HepG2 (cell line): ENCODE measurements around the gene MED25. TPM values are rescaled to one million over a fixed set of nuclear protein-coding genes. Genes with fewer than 3 reads are reported as not detected.

Experiments used
- ARHGAP35 ChIP-seq: sonication (generic); formaldehyde crosslinking; IDR thresholded peaks from 2 replicates; pipeline ENCODE4 v1.9.0; 2022; ENCODE audit warnings: mild to moderate bottlenecking, inconsistent platforms, moderate library complexity, missing genetic modification reagents, borderline replicate concordance
- CERS6 ChIP-seq: sonication (generic); formaldehyde crosslinking; IDR thresholded peaks from 2 replicates; pipeline ENCODE4 v1.5.0; 2020; ENCODE audit warnings: missing genetic modification reagents
- CHD4 ChIP-seq: fragments of 200-600 bp; sonication (generic); IDR thresholded peaks from 2 replicates; pipeline ENCODE4 v1.7.0; 2017; ENCODE audit warnings: mild to moderate bottlenecking, low read length, borderline replicate concordance
- GPN1 ChIP-seq: sonication (generic); formaldehyde crosslinking; IDR thresholded peaks from 2 replicates; pipeline ENCODE4 v1.5.1; 2020; ENCODE audit warnings: missing genetic modification reagents, borderline replicate concordance
- HNF1B ChIP-seq: sonication (generic); formaldehyde crosslinking; IDR thresholded peaks from 2 replicates; pipeline ENCODE4 v1.5.1; 2020; ENCODE audit warnings: mild to moderate bottlenecking, moderate library complexity, missing genetic modification reagents
- HOXA9 ChIP-seq: sonication (generic); formaldehyde crosslinking; IDR thresholded peaks from 2 replicates; pipeline ENCODE4 v1.8.1; 2022; ENCODE audit warnings: missing genetic modification reagents, mild to moderate bottlenecking, moderate library complexity, borderline replicate concordance
- KDM3A ChIP-seq: IDR thresholded peaks from 2 replicates; pipeline ENCODE4 v1.6.1; 2018; ENCODE audit warnings: low read depth, missing compliant biosample characterization
- NFYB ChIP-seq: sonication (generic); formaldehyde crosslinking; IDR thresholded peaks from 2 replicates; pipeline ENCODE4 v1.4.0; 2020; ENCODE audit warnings: missing genetic modification reagents
- NFYC ChIP-seq: IDR thresholded peaks from 2 replicates; pipeline ENCODE4 v1.6.1; 2016; ENCODE audit warnings: missing genetic modification reagents, missing compliant biosample characterization
- NR2C2 ChIP-seq: sonication (generic); formaldehyde crosslinking; IDR thresholded peaks from 2 replicates; pipeline ENCODE4 v1.4.0; 2020; ENCODE audit warnings: missing genetic modification reagents, mild to moderate bottlenecking, moderate library complexity, borderline replicate concordance
- ONECUT2 ChIP-seq: sonication (generic); formaldehyde crosslinking; IDR thresholded peaks from 2 replicates; pipeline ENCODE4 v1.4.0; 2020; ENCODE audit warnings: missing genetic modification reagents
- RAD21 ChIP-seq: fragments of 450-650 bp; formaldehyde crosslinking; IDR thresholded peaks from 2 replicates; pipeline ENCODE4 v1.5.0; 2020; ENCODE audit warnings: mild to moderate bottlenecking
- RFX3 ChIP-seq: IDR thresholded peaks from 2 replicates; pipeline ENCODE4 v1.6.1; 2016; ENCODE audit warnings: missing biosample characterization, missing genetic modification reagents
- ZBTB46 ChIP-seq: sonication (generic); formaldehyde crosslinking; IDR thresholded peaks from 2 replicates; pipeline ENCODE4 v1.4.0; 2020; ENCODE audit warnings: mild to moderate bottlenecking, missing genetic modification reagents, borderline replicate concordance
- ZHX1 ChIP-seq: sonication (generic); formaldehyde crosslinking; IDR thresholded peaks from 2 replicates; pipeline ENCODE4 v1.8.1; 2022; ENCODE audit warnings: low read depth, mild to moderate bottlenecking, missing genetic modification reagents
- ZNF143 ChIP-seq: sonication (generic); formaldehyde crosslinking; IDR thresholded peaks from 2 replicates; pipeline ENCODE4 v1.4.0; 2020; ENCODE audit warnings: missing genetic modification reagents
- ZNF331 ChIP-seq: sonication (generic); formaldehyde crosslinking; IDR thresholded peaks from 2 replicates; pipeline ENCODE4 v1.4.0; 2020; ENCODE audit warnings: missing genetic modification reagents
- ZNF543 ChIP-seq: sonication (generic); formaldehyde crosslinking; IDR thresholded peaks from 2 replicates; pipeline ENCODE4 v1.4.0; 2020; ENCODE audit warnings: mild to moderate bottlenecking, missing genetic modification reagents
- ZNF766 ChIP-seq: sonication (generic); formaldehyde crosslinking; IDR thresholded peaks from 2 replicates; pipeline ENCODE4 v1.5.0; 2020; ENCODE audit warnings: missing genetic modification reagents, borderline replicate concordance
- ZSCAN12 ChIP-seq: sonication (generic); formaldehyde crosslinking; IDR thresholded peaks from 2 replicates; pipeline ENCODE4 v1.9.0; 2021; ENCODE audit warnings: mild to moderate bottlenecking, missing genetic modification reagents
- polyA plus RNA-seq, 8 experiments: library from polyadenylated mRNA; depleted of rRNA in 3 of 8; stranded (reverse) in 7 of 8; unstranded in 1 of 8; fragments of >200 nt; fragmentation: Illumina TruSeq in 4 of 8; extraction: Trizol in 4 of 8; gene quantifications; 2 replicates each; pipeline versions ENCODE4 v1.2.1 to v1.2.3, GENCODE V29; 2011 to 2016; ENCODE audit warnings: low read depth in 4 of 8, missing spikeins in 1 of 8, mixed read lengths in 1 of 8; ENCODE audit not compliant: insufficient read depth in 1 of 8
- total RNA-seq, 5 experiments: library from RNA; depleted of rRNA; stranded (reverse); fragments of >200 nt; fragmentation: Illumina TruSeq; extraction: Trizol; gene quantifications; 2 replicates each; pipeline ENCODE4 v1.2.3, GENCODE V29; 2016; ENCODE audit warnings: low read depth in 1 of 5

Gene MED25
- total and polyA plus RNA-seq, 2 of the 13 experiments (the other 11 are each of a cell fraction or from before 2014, with no cell fraction given): 11.1 to 15.1 TPM

GRCh38 chr19:49850487-49851342, 32.6 kb downstream of the MED25 start, which contains the start of gene PTOV1 (continued):
- no peak for TF ChIP-seq ZBTB46 (CRISPR knock-in tag)
- no peak for TF ChIP-seq HNF1B (CRISPR knock-in tag)
- TF ChIP-seq RFX3 (CRISPR knock-in tag): no peak
- no peak; the same call in 1 of the 2 replicates for TF ChIP-seq NFYB (CRISPR knock-in tag)
- no peak for TF ChIP-seq ZSCAN12
- no peak for TF ChIP-seq CERS6 (CRISPR knock-in tag)
- peak; percentile 93 for TF ChIP-seq ZNF143
- TF ChIP-seq RAD21 (CRISPR knock-in tag): no peak
- no peak for TF ChIP-seq CHD4
- no peak for TF ChIP-seq ZNF766 (CRISPR knock-in tag)
- TF ChIP-seq GPN1 (CRISPR knock-in tag): no peak
- peak; percentile 74 for TF ChIP-seq ZNF331 (CRISPR knock-in tag)
- no peak for TF ChIP-seq NFYC (CRISPR knock-in tag)
- TF ChIP-seq ONECUT2 (CRISPR knock-in tag): no peak
- 0 out of 2 replicates have a peak, but pooled peaks have one; percentile 38 for TF ChIP-seq KDM3A (CRISPR knock-in tag)
- TF ChIP-seq HOXA9 (CRISPR knock-in tag): no peak
- peak; percentile 14; the same call in 1 of the 2 replicates for TF ChIP-seq ZNF543 (CRISPR knock-in tag)
- TF ChIP-seq ARHGAP35 (CRISPR knock-in tag): no peak
- TF ChIP-seq ZHX1 (CRISPR knock-in tag): no peak
- peak; percentile 54; the same call in 1 of the 2 replicates for TF ChIP-seq NR2C2 (CRISPR knock-in tag)
